HG03558 (cell line): ENCODE data around the gene HMCES.

Experiments
- ATAC-seq: cut with Tn5 transposase; IDR thresholded peaks from one replicate; pipeline ENCODE4 v1.9.1; 2021; ENCODE audit warnings: moderate number of reproducible peaks; ENCODE audit not compliant: unreplicated experiment; ENCODE audit errors: extremely low read depth

The HMCES gene

GRCh38 chr3:129291236-129291886, 12.7 kb downstream of the HMCES start:
- no peak for ATAC-seq

- no peak for ATAC-seq
Observed at GRCh38 chr3:129295286-129295685, 16.6 kb downstream of the HMCES start.

DNA sequence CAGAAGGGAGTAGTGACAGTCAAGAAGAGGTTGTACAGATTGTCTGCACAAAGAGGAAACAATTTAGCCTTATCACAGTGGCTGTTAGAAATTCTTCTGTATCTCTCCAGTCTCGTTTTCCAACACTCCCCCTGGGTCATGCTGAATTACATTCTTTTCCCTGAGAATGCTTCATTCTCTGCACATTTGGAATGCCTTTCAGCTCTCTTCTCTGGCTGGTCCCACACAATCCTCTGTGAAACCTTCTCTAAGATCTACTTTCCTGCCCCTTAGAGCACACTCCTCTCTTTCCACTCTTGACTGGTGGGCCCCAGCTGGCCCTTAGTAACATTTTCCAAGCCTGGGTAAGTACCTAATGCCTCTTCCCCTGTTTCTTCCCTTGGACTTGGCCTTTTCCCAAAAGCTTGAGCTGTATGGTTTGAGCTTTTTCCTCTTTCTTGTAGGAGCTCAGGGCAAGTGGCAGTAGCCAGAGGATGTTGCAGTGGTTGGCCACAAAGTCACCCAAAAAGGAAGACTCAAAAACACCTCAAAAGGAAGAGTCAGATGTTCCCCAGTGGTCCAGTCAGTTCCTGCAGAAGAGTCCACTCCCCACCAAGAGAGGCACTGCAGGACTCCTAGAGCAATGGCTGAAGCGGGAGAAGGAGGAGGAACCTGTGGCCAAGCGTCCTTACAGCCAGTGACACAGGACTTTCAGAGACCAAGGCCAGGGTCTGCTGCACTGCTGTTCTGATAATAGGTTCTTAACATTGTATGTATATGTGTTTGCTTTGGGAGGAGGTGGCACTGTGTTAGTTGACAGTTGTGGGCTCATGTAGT, 25.7 kb downstream of the HMCES start:
- no peak for ATAC-seq

GRCh38 chr3:129304962-129305222, 26.2 kb downstream of the HMCES start:
- ATAC-seq, result no peak

DNA sequence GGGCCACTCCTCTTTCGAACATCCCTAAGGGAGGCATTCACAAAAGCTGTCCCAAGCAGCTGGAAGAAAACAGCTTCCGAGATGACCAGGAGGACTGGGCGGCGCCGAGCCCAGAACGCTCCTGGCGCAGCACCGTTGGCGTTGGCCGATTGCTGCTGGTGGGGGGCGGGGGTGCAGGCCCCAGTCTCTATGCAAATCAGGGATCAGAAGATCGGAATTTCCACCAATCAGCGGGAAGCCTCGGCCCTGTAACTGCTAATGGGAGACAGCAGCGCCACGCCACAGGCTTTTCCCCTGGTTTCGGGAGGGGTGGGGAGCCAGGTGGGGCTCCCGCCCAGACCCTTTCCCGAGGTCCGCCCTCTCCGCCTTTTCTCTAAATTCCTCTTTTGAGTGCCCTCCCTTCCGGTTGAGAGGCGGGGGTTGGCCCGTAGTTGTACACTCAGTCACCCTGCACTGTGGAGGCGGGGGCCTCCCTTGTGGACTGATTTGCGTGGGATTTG, 27.0 kb downstream of the HMCES start:
- ATAC-seq, result no peak

GRCh38 chr3:129308636-129309035, 30.0 kb downstream of the HMCES start:
- ATAC-seq, result no peak

DNA sequence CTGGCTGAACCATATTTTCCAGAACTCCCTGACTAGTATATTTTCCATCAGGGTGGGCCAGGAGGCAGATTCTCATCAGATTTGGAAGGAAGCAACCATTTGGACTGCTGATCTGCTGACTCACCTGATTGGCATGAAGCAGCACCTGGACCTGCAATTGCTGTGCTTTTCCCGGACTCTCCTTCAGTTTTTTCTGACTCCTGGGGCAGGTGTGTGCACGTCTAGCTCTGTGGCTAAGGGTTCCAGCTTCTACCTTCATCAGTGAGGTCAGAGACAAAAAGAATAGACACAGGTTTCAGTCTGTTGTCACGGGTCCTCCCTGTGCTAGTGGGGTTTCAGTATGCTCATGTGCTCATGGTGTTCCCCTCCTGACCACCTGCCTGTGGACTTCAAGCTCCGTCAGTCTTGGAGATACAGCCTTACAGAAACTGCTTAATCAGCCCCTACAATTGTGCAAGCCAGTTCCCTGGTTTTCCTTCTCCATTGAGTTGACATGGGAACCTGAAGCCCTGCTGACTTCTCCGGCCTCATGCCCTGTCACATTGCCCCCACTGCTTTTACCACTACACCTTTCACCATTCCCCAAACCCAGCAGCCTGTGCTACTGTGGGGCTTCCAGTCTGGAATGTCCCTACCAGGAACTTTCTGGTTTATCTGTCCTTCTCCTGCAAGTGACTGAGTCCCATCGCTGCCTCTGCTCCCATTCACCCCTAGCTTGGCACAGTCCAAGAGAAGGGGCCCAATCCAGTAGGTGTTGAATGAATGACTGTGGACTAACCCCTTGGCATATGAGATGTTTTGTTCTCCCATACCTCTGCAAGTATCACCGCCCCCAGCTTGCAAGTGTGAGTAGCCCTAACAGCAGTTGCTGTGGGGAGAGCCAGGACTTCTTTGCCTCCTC, 31.7 kb downstream of the HMCES start:
- no peak for ATAC-seq

DNA sequence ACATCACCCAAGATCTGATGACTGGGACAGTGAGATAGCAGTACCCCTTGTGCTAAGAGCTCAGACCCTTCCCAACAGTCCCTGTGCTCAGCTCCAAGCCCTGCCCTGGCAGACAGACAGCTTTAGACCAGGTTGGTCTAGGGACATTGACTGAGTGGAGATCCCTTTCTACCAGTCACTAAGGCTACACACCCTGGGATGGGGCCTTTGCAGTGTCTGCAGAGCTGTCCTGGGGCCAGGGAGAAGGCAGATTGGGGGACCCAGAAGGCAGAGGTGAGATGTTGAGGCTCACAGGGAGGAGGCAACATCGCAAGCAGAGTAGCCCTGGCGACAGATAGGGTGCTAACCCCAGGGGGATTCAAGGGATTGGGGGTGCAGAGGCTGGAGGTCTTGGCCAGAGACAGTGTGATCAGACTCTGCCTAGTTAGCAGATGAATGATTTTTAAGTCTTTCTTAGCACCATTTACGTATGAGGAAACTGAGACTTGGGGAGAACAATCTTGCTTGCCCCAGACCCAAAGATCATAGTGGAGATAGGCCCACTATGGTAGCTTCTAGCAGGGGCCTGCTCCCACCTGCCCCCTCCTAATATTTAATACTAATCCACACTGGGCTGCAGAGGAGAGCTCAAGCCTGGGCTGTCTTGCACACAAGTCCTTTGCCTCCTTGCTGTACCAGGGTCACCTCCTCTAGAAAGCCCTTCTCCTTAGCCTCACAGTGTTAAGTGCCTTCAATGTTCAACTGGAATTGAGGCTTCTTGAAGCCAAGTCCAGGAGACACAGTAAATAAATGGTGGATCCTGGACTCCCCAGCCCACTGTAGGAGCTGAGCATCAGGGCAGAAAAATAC, 32.6 kb downstream of the HMCES start:
- ATAC-seq, result no peak

GRCh38 chr3:129312021-129312639, 33.5 kb downstream of the HMCES start:
- no peak for ATAC-seq

- ATAC-seq, result no peak
Observed at GRCh38 chr3:129312671-129313414, 34.2 kb downstream of the HMCES start.

DNA sequence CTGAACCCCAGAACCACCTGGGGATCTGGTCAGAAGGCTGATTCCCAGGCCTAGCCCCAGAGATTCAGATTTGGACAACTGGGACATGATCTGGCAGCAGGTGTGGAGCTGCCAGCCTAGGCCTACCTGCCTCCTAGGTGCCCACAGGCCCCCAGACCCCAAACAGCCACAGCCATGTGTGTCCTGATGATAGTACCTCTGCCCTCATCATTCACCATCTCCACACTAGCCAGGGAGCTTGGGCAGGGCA, 34.7 kb downstream of the HMCES start:
- ATAC-seq, result no peak

GRCh38 chr3:129313665-129314385, 35.2 kb downstream of the HMCES start:
- ATAC-seq, result no peak

- ATAC-seq, result no peak
Observed at GRCh38 chr3:129314386-129315222, 35.9 kb downstream of the HMCES start.

DNA sequence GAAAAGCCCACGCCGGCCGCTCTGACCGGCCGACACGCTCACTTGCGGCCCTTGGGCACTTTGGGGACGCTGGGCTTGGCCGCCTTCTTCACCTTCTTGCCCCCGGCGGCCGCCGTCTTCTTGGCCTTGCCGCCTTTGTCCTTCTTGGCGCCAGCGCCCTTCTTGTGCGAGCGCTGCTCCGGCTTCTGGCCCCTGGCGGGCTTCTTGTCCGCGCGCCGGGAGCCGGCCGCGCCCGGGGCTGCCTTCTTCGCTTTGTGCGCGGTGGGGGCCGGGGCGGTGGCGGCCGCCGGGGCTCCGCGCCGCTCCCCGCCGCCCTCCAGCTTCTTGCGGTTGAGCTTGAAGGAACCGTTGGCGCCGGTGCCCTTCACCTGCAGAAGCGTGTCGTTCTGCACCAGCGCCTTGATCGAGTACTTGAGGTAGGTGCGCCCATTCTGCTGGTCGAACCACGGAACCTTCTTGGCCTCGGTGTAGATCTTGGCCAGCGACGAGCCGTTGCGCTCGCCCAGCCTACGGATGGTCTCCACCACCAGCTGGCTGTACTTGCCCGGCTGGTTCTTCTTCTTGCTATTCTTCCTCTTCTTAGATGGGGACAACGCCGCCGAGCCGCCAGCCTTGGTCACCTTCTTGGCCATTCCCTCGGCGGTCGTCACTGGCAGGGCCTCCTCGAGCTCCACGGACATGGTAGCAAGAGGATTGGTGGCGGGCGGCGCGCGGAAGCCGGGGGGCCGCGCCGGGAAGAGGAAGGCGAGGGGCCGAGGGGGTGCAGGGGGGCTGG, 36.7 kb downstream of the HMCES start:
- no peak for ATAC-seq

DNA sequence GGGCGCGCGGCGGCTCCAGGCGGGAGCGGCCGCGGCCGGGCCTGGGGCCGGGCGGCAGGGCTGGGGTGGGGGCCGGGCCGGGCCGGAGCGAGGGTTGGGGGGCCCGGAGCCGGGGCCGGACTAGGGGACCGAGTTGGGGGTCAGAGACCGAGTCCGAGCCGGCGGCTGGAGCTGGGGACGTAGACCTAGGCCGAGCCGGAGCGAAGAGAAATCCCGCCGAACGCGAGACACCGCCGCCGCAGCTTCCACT, 37.3 kb downstream of the HMCES start:
- no peak for ATAC-seq

DNA sequence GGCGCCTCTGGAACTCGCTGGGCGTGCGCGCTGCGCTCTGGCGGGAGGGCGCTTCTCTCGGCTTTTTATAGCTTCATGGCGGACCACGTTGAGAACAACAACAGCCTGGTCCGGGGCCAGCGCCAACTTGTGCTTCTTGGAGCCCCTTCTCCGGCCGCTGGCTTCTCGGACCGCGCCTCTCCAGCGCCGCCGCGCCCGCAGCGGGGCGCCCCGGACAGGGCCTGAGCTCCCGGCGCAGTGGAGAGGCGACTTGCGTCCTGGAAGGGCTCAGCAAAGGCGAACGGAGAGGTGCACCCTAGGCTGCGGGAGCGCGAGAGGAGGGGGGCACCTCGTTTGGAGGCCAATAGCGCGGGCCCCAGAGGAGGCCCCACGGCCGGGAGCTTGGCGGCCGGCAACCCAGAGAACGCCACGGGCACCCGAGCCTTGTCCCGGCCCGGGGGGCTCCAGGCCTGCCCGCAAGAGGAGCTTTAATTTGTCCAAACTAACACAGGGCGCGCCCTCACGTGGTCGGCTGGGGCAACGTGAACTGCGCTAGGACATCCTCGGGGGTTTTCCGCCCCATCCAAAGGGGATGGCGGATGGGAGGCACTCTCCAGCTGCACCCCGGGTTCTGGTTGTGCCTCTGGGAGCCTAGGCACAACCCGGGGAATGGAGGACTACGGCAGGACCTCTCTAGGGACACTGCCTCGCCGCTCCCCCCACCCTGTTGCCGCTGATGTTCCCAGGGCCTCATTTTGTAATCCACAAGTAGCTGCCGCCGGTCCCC, 37.8 kb downstream of the HMCES start:
- ATAC-seq, result no peak
